Lower leg skin (tissue), 3 donors: ENCODE results near the gene ENAH.

Experiments used
- POLR2A ChIP-seq, 2 donors: fragments of 450-650 bp; IDR thresholded peaks; one replicate each; pipeline ENCODE4 v1.6.1; 2016 to 2017; ENCODE audit warnings: antibody characterized with exemption in 2 of 2, mild to moderate bottlenecking in 1 of 2, moderate library complexity in 1 of 2
- TF ChIP-seq, protein P1 (sequence below), 3 donors: fragments of 450-650 bp; IDR thresholded peaks; one replicate each; pipeline ENCODE4 v1.5.1; 2016; ENCODE audit warnings: antibody characterized with exemption in 3 of 3, mild to moderate bottlenecking in 3 of 3, moderate library complexity in 2 of 3

DNA sequence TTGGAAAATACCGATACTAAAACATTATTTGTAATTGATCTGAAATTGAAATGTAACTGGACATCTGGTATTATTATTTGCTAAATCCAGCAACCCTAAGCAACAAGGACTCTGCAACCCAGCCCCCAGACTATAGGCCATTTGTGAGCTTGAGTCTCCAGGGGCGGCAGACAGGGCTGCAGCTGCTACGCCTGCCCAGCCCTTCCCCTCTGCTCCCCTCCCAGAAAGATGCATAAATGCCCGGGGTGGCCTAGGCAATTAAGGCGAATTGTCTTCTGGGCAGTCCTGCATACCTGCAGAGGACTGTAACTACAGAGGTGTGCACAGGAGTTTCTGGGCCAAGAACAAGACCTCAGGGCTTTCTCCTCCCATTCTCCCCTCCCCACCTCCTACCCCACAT lies 183.9 kb downstream of the ENAH start:
- TF ChIP-seq, protein P1, sequence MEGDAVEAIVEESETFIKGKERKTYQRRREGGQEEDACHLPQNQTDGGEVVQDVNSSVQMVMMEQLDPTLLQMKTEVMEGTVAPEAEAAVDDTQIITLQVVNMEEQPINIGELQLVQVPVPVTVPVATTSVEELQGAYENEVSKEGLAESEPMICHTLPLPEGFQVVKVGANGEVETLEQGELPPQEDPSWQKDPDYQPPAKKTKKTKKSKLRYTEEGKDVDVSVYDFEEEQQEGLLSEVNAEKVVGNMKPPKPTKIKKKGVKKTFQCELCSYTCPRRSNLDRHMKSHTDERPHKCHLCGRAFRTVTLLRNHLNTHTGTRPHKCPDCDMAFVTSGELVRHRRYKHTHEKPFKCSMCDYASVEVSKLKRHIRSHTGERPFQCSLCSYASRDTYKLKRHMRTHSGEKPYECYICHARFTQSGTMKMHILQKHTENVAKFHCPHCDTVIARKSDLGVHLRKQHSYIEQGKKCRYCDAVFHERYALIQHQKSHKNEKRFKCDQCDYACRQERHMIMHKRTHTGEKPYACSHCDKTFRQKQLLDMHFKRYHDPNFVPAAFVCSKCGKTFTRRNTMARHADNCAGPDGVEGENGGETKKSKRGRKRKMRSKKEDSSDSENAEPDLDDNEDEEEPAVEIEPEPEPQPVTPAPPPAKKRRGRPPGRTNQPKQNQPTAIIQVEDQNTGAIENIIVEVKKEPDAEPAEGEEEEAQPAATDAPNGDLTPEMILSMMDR (IDR thresholded peaks at IDR 0.05) = no peak
- TF ChIP-seq POLR2A (IDR thresholded peaks at IDR 0.05) = no peak
